ENCODE data around the gene PGAP1. TPM values are rescaled to one million over a fixed set of nuclear protein-coding genes. Genes with fewer than 3 reads are reported as not detected.
A peak's percentile ranks its signal among the peaks of the same experiment; 100 is the strongest.

PGAP1 gene
- 41.1 TPM for total RNA-seq

- peak; percentile 97 for DNase-seq
Observed at GRCh38 chr2:196926562-196927375, at the start of gene PGAP1. TSS of gene PGAP1 (minus strand) at chr2:196926707. CDS start at chr2:196926616, 91 bp downstream.

- DNase-seq = no peak
Observed at GRCh38 chr2:196974970-196975369, 48.5 kb upstream of the PGAP1 start.

- DNase-seq = no peak
Observed at GRCh38 chr2:196971574-196972279, 45.2 kb upstream of the PGAP1 start.

- DNase-seq = no peak
Observed at GRCh38 chr2:196970099-196970498, 43.6 kb upstream of the PGAP1 start.

GRCh38 chr2:196968516-196968915, 42.0 kb upstream of the PGAP1 start:
- no peak for DNase-seq

- no peak for DNase-seq
Observed at GRCh38 chr2:196967775-196968174, 41.3 kb upstream of the PGAP1 start.

- DNase-seq = peak; percentile 54
Observed at GRCh38 chr2:196967116-196967515, 40.6 kb upstream of the PGAP1 start.

GRCh38 chr2:196966061-196966460, 39.6 kb upstream of the PGAP1 start:
- DNase-seq = no peak

- DNase-seq = no peak
Observed at GRCh38 chr2:196965651-196966050, 39.1 kb upstream of the PGAP1 start.

GRCh38 chr2:196963961-196964360, 37.5 kb upstream of the PGAP1 start:
- DNase-seq = no peak

GRCh38 chr2:196963043-196963442, 36.5 kb upstream of the PGAP1 start:
- no peak for DNase-seq

- DNase-seq = no peak
Observed at GRCh38 chr2:196962325-196962724, 35.8 kb upstream of the PGAP1 start.

GRCh38 chr2:196961889-196962288, 35.4 kb upstream of the PGAP1 start:
- DNase-seq = no peak

GRCh38 chr2:196959734-196960338, 33.3 kb upstream of the PGAP1 start:
- no peak for DNase-seq

GRCh38 chr2:196959281-196959680, 32.8 kb upstream of the PGAP1 start:
- peak; percentile 56 for DNase-seq

GRCh38 chr2:196957881-196958525, 31.5 kb upstream of the PGAP1 start:
- DNase-seq = no peak

GRCh38 chr2:196957442-196957841, 30.9 kb upstream of the PGAP1 start:
- DNase-seq = no peak

- no peak for DNase-seq
Observed at GRCh38 chr2:196956069-196956468, 29.6 kb upstream of the PGAP1 start.

GRCh38 chr2:196955036-196955435, 28.5 kb upstream of the PGAP1 start:
- DNase-seq = no peak

GRCh38 chr2:196954001-196954400, 27.5 kb upstream of the PGAP1 start:
- peak; percentile 5 for DNase-seq

GRCh38 chr2:196952936-196953335, 26.4 kb upstream of the PGAP1 start:
- no peak for DNase-seq

GRCh38 chr2:196951973-196952372, 25.5 kb upstream of the PGAP1 start:
- DNase-seq = no peak

GRCh38 chr2:196949116-196949515, 22.6 kb upstream of the PGAP1 start:
- no peak for DNase-seq

Data from tongue (tissue), 2 donors.